SHP77 treated with DMSO at 0.1 percent for 48 hours (cell line): ENCODE data around the gene HOXC6.
"Not testable (repeated sequence)": the region's sequence is repeated elsewhere in the genome, so short reads cannot be mapped to it uniquely, and the experiment has no call there.

Experiments
- DNase-seq: peaks from one replicate; lab custom pipeline; 2025; lab: John Stamatoyannopoulos, UW

HOXC6 gene

GRCh38 chr12:54058128-54058768 is 30.0 kb downstream of the HOXC6 start:
- no peak for DNase-seq

- no peak for DNase-seq
Observed at GRCh38 chr12:54059668-54060067, 31.4 kb downstream of the HOXC6 start.

- no peak for DNase-seq
Observed at GRCh38 chr12:54060174-54060974, 32.1 kb downstream of the HOXC6 start.

- no peak for DNase-seq
Observed at GRCh38 chr12:54060975-54061778, 32.9 kb downstream of the HOXC6 start.

GRCh38 chr12:54065677-54066076 is 37.4 kb downstream of the HOXC6 start:
- no peak for DNase-seq

GRCh38 chr12:54066408-54066807 is 38.2 kb downstream of the HOXC6 start:
- DNase-seq, result no peak

- no peak for DNase-seq
Observed at GRCh38 chr12:54068418-54069070, 40.3 kb downstream of the HOXC6 start.

- no peak for DNase-seq
Observed at GRCh38 chr12:54071942-54072341, 43.7 kb downstream of the HOXC6 start.

GRCh38 chr12:54074308-54074707 is 46.1 kb downstream of the HOXC6 start:
- no peak for DNase-seq

GRCh38 chr12:54075409-54075808 is 47.2 kb downstream of the HOXC6 start:
- DNase-seq, result no peak

- DNase-seq, result no peak
Observed at GRCh38 chr12:54075974-54076373, 47.7 kb downstream of the HOXC6 start.

- DNase-seq, result not testable (repeated sequence)
Observed at GRCh38 chr12:54077843-54078242, 49.6 kb downstream of the HOXC6 start.

- DNase-seq, result not testable (repeated sequence)
Observed at GRCh38 chr12:54079115-54079514, 50.9 kb downstream of the HOXC6 start.
